NCI-H524 treated with DMSO at 0.1 percent for 48 hours (cell line): ENCODE results near the gene ALOX5AP.
A peak's percentile ranks its signal among the peaks of the same experiment; 100 is the strongest.

Source experiments
- DNase-seq: peaks from one replicate; lab custom pipeline; 2025; lab: John Stamatoyannopoulos, UW

Gene ALOX5AP

DNA sequence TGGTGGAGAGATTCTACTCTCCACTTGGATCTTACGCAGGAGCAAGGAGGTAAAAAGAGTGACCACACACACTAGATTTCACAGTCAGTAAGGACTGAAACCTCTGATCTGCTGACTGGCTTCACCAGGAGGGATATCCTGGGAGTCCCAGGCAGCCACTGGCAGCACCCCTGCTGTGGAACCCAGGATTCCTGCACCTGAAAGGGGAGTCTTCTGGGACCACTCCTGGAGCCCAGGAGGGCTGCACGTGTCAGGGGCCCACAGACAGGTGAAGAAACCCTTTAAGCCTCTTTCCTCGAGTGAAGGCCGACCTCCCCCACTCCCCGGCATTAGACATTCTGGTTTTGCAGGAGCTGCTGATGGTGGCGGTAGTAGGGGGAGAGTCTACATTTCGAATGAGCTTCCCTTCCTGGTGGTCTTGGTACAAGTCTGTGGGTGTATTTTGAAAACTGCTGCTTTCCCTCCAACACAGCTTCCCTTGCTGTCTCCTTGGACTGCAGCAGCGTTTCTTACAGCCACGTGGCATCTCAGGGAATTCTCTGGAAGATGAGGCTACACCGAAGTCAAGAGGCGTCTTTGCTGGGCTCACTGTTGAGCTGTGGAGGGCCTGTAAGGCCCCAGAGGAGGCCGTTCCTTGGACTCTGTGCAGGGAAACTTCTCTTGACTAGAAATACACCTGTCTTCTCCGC lies 62.6 kb downstream of the ALOX5AP start:
- DNase-seq, result no peak

DNA sequence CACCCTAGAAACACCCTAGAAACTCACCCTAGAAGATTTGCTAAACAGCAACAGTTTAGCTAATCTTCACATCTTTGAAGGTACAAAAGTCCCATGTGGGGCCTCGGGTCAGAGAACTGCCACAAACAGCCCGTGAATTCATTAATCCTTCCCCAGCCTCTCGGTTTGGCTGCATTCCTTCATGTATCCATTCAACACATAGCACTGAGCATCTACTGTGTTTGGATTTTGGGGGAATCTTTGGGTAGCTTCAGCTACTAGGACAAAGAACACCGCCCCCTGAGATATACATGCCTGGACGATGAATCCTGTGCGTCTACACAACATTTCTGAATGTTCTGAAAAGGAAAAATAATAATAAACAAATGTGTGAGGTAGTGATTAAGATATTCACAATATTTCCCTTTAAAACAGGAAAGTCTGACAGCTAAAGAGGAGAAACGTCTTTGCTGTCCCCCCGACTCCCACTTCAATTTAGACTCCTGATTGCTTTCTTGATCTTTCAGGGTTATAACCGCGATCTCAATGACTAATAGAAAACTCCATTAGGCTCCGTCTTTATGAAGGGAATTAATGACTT lies 63.5 kb downstream of the ALOX5AP start:
- DNase-seq, result no peak

DNA sequence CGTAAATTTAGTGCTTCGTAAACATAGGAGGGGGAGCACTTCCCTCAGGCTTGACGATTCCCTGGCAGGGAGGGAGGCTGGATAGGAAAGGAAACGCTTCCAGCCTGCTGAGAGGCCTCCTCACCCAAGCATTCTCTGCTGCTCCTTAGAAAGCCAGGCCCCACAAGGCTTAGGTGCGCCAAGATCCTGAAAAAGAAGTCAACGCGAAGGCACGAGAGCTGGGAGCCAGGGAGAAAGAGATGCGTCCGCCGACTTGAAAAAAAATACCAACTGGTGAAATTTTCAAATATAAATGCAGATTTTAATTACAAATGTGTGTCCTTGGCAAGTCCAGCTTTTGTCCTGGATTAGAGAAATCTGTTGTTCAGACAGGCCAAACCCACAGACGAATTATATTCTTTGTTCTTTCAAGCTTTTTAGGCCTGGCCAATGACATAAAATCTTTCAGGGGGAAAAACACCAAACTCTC lies 64.0 kb downstream of the ALOX5AP start:
- no peak for DNase-seq

DNA sequence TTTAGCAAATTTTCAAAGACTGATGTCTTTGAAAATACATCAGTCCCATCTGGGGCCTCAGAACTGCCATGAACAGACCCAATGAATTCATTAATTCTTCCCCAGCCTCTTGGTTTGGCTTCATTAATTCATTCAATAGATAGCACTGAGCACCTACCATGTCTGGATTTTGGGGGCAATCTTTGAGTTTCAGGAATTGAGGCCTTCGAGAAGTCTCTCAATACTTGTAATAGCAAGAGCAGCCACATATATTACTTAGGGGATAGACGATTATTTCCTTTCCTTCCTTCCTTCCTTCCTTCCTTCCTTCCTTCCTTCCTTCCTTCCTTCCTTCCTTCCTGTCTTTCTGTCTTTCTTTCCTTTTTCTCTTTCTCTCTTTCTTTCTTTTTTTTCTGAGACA lies 64.8 kb downstream of the ALOX5AP start:
- DNase-seq, result no peak

DNA sequence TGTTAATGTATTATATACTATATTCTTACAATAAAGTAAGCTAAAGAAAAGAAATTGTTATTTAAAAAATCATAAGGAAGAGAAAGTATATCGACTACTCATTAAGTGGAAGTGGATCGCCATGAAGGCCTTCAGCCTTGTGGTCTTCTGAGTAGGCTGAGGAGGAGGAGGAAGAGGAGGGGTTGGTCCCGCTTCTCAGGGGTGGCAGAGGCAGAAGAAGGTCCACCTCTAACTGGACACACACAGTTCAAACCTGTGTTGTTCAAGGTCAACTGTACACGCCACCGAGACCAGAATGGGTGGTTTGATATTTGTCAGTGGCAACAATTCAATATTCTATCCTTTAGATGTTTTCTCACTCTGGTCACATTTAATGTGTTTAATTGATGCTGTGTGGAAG lies 67.2 kb downstream of the ALOX5AP start:
- no peak for DNase-seq

DNA sequence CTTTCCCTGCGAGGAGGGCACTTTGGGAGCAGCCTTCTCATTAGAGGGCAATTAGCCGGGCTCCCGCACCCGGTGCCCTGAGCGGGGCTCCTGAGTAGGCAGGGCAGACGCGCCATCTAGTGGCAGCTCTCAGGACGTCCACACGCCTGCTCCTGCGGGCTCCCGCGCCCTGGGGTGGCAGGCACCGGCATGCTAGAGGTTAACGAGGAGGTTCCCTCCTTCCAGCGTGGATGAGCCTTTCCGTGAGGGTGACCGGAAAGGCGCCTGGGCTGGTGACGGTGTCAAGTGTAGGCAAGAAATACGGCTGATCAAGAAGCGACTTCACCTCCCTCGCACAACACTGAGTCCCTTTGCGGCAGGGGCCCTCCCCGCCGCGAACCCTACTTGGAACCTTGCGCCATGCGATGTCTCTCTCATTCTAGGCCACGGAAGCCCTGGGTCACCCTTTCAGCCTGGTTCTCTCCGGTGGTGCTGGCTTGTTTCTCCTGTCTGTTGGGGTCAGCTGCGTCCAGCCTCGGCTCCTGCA lies 67.7 kb downstream of the ALOX5AP start:
- peak; percentile 56 for DNase-seq

DNA sequence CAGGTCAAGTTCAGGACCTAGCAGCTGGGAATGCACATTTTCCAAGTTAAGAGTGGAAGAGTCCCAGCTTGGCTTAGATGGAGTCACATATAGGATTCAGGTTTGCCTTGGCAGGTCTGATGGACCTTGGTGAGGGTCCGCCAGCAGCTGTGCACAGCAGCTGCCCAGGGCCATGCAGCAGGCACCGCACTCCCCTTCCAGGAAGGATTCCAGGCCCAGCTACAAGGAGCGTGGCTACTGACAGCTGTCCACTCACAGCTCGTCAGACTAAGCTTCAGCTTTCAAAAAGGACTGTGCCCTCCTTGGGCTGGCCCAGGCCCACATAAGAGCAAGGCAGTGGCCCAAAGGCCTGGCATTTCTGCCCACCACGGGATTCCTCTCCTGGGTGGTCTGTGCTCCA lies 68.4 kb downstream of the ALOX5AP start:
- peak; percentile 50 for DNase-seq

DNA sequence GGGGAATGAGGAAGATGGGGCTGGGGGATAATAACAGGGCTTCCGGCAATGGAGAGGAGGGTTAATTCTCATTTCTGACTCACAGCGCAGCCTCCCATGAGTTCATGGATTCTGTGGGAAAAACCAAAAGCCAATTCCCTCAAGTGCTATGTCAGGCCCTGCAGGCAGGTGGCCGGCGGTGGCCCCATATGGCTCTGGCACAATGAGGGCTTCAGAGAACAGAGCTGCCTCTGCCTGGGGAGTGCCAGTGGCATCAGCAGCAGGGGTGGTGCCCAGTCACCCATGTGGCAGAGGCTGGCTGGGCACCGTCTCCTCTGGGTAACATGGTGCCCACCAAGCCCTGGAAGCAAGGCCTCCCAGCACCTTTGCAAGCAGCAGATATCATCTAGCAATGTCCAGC lies 69.1 kb downstream of the ALOX5AP start:
- peak; percentile 71 for DNase-seq

DNA sequence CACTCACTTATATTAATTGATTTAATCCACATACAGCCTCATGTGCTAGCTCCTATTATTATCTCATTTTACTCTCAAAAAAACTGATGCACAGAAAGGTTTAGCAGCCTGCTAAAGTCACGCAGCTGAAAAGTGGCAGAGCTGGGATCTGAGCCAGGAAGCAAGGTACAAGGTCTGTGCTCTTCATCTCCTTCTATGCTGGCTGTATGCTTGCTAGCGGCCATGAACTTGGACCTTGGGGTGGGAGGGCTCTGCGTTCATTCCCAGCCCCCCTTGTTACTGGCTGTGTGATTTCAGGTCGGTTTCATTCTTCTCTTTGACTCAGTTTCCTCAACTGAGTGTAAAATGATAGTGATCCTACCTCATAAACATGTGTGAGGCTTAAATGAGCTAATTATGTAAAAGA lies 69.8 kb downstream of the ALOX5AP start:
- DNase-seq, result no peak

DNA sequence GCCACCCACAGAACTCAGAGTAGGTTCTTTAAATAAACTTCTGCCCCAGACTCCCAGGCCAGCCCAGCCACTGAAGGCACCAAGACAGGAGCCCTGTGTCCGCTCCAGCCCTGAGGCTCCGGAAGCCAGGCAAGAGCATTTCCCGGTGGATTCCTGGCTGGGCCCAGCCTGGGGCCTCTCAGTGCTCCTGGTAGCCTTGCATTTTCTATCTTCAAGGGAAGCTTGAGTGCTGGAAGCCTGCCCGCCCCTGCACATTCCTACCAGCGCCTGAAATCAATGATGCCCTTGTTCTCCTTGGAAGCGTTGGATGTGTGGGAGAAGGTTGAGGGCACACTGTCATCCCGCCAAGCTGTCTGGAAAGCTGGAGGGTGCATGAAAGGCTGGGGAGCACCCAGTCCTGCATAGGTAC lies 70.3 kb downstream of the ALOX5AP start:
- no peak for DNase-seq

DNA sequence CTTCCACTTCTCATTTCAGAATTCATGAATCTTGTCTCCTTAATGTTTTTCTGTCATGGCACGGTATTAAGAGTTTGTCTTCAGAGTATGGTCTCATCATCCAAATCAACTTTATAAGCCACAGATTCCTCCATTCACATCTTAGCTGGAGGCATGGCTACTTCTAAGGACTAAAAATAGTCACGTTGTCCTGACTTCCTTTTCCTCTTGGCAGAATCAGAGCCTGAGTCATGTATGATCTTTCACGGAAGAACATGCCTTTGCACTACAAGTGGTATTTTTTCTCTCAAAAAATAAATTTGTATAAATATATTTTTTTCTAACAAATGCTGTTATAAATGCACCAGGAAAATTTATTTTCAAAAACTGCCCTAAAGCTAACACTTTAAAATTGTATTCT lies 71.4 kb downstream of the ALOX5AP start:
- no peak for DNase-seq

DNA sequence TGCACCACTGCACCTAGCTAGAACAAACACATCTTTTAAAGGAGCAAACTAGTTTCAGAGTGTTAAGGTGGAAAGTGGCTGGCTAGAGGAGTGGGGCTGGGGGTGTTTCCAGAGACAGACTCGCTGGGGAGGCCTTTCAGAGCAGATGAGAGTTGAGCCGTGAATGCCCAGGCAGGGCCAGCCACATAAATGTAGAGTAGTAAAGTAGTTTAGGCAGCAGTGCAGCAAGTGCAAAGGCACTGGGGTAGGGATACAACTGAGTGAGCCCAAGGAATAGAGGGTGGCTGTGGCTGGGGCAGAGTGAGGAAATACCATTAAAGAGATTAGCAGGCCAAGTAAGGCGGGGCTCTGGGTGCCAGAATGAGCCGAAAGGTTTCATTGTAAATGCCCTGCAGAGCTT lies 72.0 kb downstream of the ALOX5AP start:
- no peak for DNase-seq

DNA sequence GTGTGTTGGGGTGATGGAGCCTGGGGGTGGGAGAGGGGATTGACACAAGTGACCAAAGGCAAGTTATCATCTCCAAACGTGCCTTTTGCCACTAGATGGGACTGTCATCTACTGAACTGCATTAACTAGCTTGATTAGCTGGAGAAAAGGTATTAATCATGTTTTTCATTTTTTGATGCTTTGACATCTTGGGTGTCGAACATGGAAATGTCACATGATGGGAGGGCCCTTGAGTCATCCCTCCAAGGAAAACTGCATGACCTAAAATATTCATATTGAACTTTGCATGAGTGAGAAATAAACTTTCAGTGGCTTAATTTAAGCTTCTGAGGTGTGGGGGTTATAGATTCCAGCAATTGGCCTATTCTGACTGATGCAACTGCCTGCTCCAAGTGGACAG lies 73.3 kb downstream of the ALOX5AP start:
- no peak for DNase-seq

DNA sequence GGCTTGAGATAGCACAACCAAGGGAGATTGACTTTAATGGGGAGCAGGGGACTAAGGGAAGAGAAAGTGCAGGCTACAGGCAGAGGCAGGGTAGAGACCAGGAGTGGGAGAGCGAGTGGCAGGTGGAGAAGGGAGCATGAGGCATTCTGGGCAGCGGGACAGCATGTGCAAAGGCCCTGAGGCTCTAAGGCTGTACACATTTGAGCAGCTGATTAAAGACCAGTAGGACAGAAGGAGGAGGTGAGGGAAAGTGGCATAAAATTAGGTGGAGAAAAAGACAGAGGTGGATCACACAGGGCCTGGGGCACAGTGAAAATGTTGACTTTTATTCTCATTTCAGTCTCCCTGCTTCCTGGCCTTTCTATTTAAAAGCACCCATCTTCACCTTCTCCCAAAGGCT lies 74.4 kb downstream of the ALOX5AP start:
- no peak for DNase-seq

DNA sequence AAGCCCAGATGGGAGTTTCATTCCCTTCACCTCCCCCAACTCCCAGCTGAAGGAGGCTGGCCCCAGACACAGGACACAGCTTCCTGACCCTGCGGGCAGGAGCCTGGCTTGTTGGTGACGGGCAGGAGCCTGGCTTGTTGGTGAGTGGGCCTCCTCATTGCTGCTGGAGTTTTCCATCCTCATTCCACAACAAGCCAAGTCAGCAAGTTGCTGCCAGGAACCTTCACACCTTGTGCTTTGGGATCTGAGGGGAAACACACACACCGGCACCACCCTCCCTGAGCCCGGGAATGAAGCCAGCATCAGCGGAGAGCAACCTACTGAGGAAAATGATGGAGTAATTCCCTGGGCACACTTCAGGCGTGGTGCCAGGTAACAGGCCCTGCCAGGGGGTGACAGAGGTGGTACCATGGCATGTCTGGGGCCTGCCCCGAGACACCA lies 74.9 kb downstream of the ALOX5AP start:
- no peak for DNase-seq

DNA sequence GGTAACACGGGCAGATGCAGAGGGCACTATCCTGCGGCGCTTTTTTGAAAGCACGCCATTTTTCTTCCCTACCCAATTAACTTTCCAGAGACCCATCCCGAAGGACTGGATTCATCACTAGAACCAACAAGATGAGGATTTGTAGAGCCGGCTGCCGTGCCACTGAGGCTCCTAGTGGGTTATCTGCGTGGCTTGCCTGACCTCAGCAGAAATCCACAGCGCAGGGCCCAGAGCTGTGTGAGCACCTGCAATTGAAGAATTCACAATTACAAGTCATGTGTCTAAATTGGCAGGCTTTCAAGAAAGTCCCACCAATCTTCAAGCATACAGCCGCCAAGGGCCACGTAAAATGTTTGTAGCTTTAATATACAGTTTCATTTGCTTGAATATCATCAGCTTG lies 75.5 kb downstream of the ALOX5AP start:
- DNase-seq, result no peak
